OCI-LY7 (cell line): ENCODE data around the gene ADD1.
A peak's percentile ranks its signal among the peaks of the same experiment; 100 is the strongest.

Experiments used
- CTCF ChIP-seq: fragments of 200-600 bp; sonication (generic); conservative IDR thresholded peaks from 2 replicates; pipeline ENCODE4 v1.5.1; 2014; ENCODE audit warnings: mild to moderate bottlenecking, antibody characterized with exemption, low read length, moderate library complexity, mixed read lengths
- EZH2phosphoT487 ChIP-seq: fragments of 200-600 bp; sonication (generic); IDR thresholded peaks from 2 replicates; pipeline ENCODE4 v1.6.1; 2018; ENCODE audit warnings: low read depth, borderline replicate concordance, mild to moderate bottlenecking, mixed run types, antibody characterized with exemption, low read length, moderate library complexity, mixed read lengths

GRCh38 chr4:2948895-2949781 lies 105.5 kb downstream of the ADD1 start:
- TF ChIP-seq CTCF (peak; percentile 69), EZH2phosphoT487 (no peak)
